HepG2 (cell line): ENCODE data around the gene IFIT2.
A peak's percentile ranks its signal among the peaks of the same experiment; 100 is the strongest.

Experiments
- ATF2 ChIP-seq: sonication (generic); formaldehyde crosslinking; IDR thresholded peaks from 2 replicates; pipeline ENCODE4 v1.4.0; 2020; ENCODE audit warnings: missing genetic modification reagents
- BHLHE40 ChIP-seq: IDR thresholded peaks from 2 replicates; pipeline ENCODE4 v1.6.1; 2011; ENCODE audit warnings: low read length, improper control_type of control experiment
- CEBPG ChIP-seq: IDR thresholded peaks from 2 replicates; pipeline ENCODE4 v1.6.1; 2016
- CTCF ChIP-seq: sonication (generic); formaldehyde crosslinking; IDR thresholded peaks from 2 replicates; pipeline ENCODE4 v1.5.0; 2020; ENCODE audit warnings: mild to moderate bottlenecking, missing genetic modification reagents, moderate library complexity
- GFI1 ChIP-seq: sonication (generic); formaldehyde crosslinking; IDR thresholded peaks from 2 replicates; pipeline ENCODE4 v1.5.0; 2020; ENCODE audit warnings: missing genetic modification reagents, mild to moderate bottlenecking, borderline replicate concordance
- MAX ChIP-seq: IDR thresholded peaks from 2 replicates; pipeline ENCODE4 v1.6.1; 2012; ENCODE audit warnings: inconsistent platforms
- NR2C2 ChIP-seq: sonication (generic); formaldehyde crosslinking; IDR thresholded peaks from 2 replicates; pipeline ENCODE4 v1.4.0; 2020; ENCODE audit warnings: missing genetic modification reagents, mild to moderate bottlenecking, moderate library complexity, borderline replicate concordance
- POLR2A ChIP-seq, 2 experiments: IDR thresholded peaks; 2 replicates each; pipeline ENCODE4 v1.6.1; 2011; ENCODE audit warnings: low read depth in 2 of 2, low read length in 2 of 2, mild to moderate bottlenecking in 1 of 2, moderate library complexity in 1 of 2; ENCODE audit not compliant: insufficient read depth in 1 of 2
- RFX5 ChIP-seq: IDR thresholded peaks from 2 replicates; pipeline ENCODE4 v1.6.1; 2011; ENCODE audit warnings: low read depth, low read length, improper control_type of control experiment
- SRF ChIP-seq: IDR thresholded peaks from 2 replicates; pipeline ENCODE4 v1.6.1; 2011; ENCODE audit warnings: mild to moderate bottlenecking, low read depth, low read length, moderate library complexity
- SUZ12 ChIP-seq: fragments of 150-350 bp; IDR thresholded peaks from 2 replicates; pipeline ENCODE4 v1.6.1; 2014; ENCODE audit warnings: low read depth, low read length
- TFDP2 ChIP-seq: sonication (generic); formaldehyde crosslinking; IDR thresholded peaks from 2 replicates; pipeline ENCODE4 v1.4.0; 2020; ENCODE audit warnings: missing genetic modification reagents
- ZFP91 ChIP-seq: sonication (generic); formaldehyde crosslinking; IDR thresholded peaks from 2 replicates; pipeline ENCODE4 v1.9.0; 2022; ENCODE audit warnings: missing genetic modification reagents, mild to moderate bottlenecking, borderline replicate concordance
- TF ChIP-seq, protein P1 (sequence below): sonication (generic); formaldehyde crosslinking; IDR thresholded peaks from 2 replicates; pipeline ENCODE4 v1.4.0; 2020; ENCODE audit warnings: missing genetic modification reagents

GRCh38 chr10:89269433-89270152 is 32.3 kb upstream of the IFIT2 start:
- TF ChIP-seq RFX5 (no peak), GFI1 (CRISPR knock-in tag) (no peak), TFDP2 (CRISPR knock-in tag) (no peak), NR2C2 (peak; percentile 23; the same call in 1 of the 2 replicates), MAX (no peak), CEBPG (CRISPR knock-in tag) (peak; percentile 91), ZFP91 (CRISPR knock-in tag) (no peak), BHLHE40 (no peak), CTCF (CRISPR knock-in tag) (no peak), POLR2A (IDR thresholded peaks at IDR 0.05; ENCODE audit: insufficient read depth in 1 of 2, low read depth in 2 of 2, low read length in 2 of 2) (no peak), SRF (no peak), SUZ12 (no peak), ATF2 (CRISPR knock-in tag) (no peak)
- TF ChIP-seq, protein P1, sequence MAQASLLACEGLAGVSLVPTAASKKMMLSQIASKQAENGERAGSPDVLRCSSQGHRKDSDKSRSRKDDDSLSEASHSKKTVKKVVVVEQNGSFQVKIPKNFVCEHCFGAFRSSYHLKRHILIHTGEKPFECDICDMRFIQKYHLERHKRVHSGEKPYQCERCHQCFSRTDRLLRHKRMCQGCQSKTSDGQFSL (CRISPR knock-in tag) = no peak
